HG03097 (cell line): ENCODE results near the gene CERS5.

Source experiments
- ATAC-seq: cut with Tn5 transposase; IDR thresholded peaks from one replicate; pipeline ENCODE4 v1.9.1; 2021; ENCODE audit not compliant: unreplicated experiment, low FRiP score

The CERS5 gene

GRCh38 chr12:50082644-50083043 is 84.5 kb downstream of the CERS5 start:
- no peak for ATAC-seq

- no peak for ATAC-seq
Measured at GRCh38 chr12:50081096-50081808, 85.9 kb downstream of the CERS5 start.

GRCh38 chr12:50079771-50080170 is 87.4 kb downstream of the CERS5 start:
- no peak for ATAC-seq
